Measurements from ENCODE around the gene CORO2B.

DNA sequence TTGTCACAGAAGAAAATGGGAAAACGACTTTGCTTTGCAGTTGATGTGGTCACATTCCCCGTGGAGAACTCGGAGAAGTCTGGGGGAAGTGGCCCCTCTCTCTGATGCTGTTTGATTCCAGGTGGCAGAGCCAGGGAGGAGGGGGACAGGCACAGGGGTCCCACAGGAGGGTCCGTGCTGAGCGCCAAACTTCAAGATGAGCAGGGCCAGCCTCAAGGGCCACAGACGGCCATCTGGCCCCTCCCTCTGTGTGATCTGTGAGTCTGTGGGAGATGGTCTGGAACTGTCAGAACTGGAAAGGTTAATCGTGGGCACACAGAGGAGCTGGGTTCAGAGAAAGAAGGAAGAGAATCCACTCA is 23.1 kb upstream of the CORO2B start:
- TF ChIP-seq CTCF (IDR thresholded peaks at IDR 0.05; ENCODE audit: insufficient read depth, low read length) (no peak), SPI1 (IDR thresholded peaks at IDR 0.05; ENCODE audit: borderline replicate concordance, low read depth) (no peak), POLR2AphosphoS5 (IDR thresholded peaks at IDR 0.05; ENCODE audit: low read depth) (no peak)
